HepG2 (cell line): ENCODE measurements around the gene ITGB1. TPM values are rescaled to one million over a fixed set of nuclear protein-coding genes. Genes with fewer than 3 reads are reported as not detected.

Source experiments
- ATAC-seq: fragments of 200-7000 bp; cut with Tn5 transposase; 3 replicates; pipeline ENCODE4 v1.9.1; 2020; ENCODE audit warnings: mild to moderate bottlenecking, moderate library complexity
- BruUV-seq: library from RNA; stranded (reverse); fragments of 400-500 nt; replicated peaks from 2 replicates; lab custom pipeline; 2021; lab: Mats Ljungman, UMichigan
- CTCF ChIA-PET: fragments of 300-600 bp; formaldehyde crosslinking; extraction: SDS; loops from one replicate; lab custom pipeline; 2021; ENCODE audit warnings: low total read pairs, inconsistent platforms, low intra/inter-chr PET ratio; lab: Yijun Ruan, JAX
- POLR2A ChIA-PET: fragments of 350-600 bp; sonication (Branson Sonifier 250); formaldehyde crosslinking; loops from one replicate; lab custom pipeline; 2020; ENCODE audit warnings: antibody characterized with exemption, inconsistent platforms; lab: Yijun Ruan, JAX
- DNase-seq: peaks from one replicate; pipeline ENCODE4 v3.0.0-alpha.2; 2015; ENCODE audit warnings: low spot score
- FAIRE-seq: peaks from 3 replicates; lab custom pipeline; 2011; peaks lifted over from hg19 to GRCh38; lab: Jason Lieb, UNC
- H2AFZ ChIP-seq: one replicate; pipeline ENCODE4 v1.6.1; 2011; ENCODE audit warnings: low read length, inconsistent platforms
- H3K27ac ChIP-seq: fragments of 300-600 bp; 3 replicates; pipeline ENCODE4 v1.8.0; 2011; ENCODE audit warnings: mixed run types, mild to moderate bottlenecking, mixed read lengths, low read length, inconsistent platforms; ENCODE audit not compliant: insufficient read depth; ENCODE audit errors: extremely low read length
- H3K27me3 ChIP-seq, 2 experiments: fragments of 200-600 bp in 1 of 2; 2 replicates in 1 of 2; 3 replicates in 1 of 2; pipeline versions ENCODE4 v1.6.0 to v1.8.0; 2011; ENCODE audit warnings: low read length in 2 of 2, mild to moderate bottlenecking in 2 of 2, moderate library complexity in 2 of 2, inconsistent platforms in 1 of 2; ENCODE audit not compliant: insufficient read depth in 2 of 2, control insufficient read depth in 1 of 2
- H3K36me3 ChIP-seq, 2 experiments: fragments of 200-600 bp in 1 of 2; replicated peaks in 1 of 2; 2 replicates in 1 of 2; 3 replicates in 1 of 2; pipeline versions ENCODE4 v1.5.1 to v1.8.0; 2011; ENCODE audit warnings: low read length in 2 of 2, inconsistent platforms in 1 of 2; ENCODE audit not compliant: insufficient read depth in 2 of 2, control insufficient read depth in 1 of 2
- H3K4me1 ChIP-seq: 2 replicates; pipeline ENCODE4 v1.5.1; 2012; ENCODE audit warnings: low read length, inconsistent platforms; ENCODE audit not compliant: insufficient read depth
- H3K4me2 ChIP-seq: 2 replicates; pipeline ENCODE4 v1.6.0; 2011; ENCODE audit warnings: low read depth, low read length, inconsistent platforms
- H3K4me3 ChIP-seq, 3 experiments: fragments of 200-600 bp in 1 of 3; sonication (generic), shearing (Covaris generic) in 1 of 3; replicated peaks in 1 of 3; 2 replicates each; pipeline ENCODE4 v1.5.1; 2011 to 2016; ENCODE audit warnings: low read length in 3 of 3, inconsistent platforms in 2 of 3, low read depth in 2 of 3, mild to moderate bottlenecking in 2 of 3, control low read depth in 1 of 3, mixed read lengths in 1 of 3; ENCODE audit not compliant: insufficient read depth in 1 of 3
- H3K79me2 ChIP-seq: one replicate; pipeline ENCODE4 v1.6.1; 2011; ENCODE audit warnings: low read length, inconsistent platforms; ENCODE audit not compliant: insufficient read depth
- H3K9ac ChIP-seq: 2 replicates; pipeline ENCODE4 v1.6.0; 2011; ENCODE audit warnings: mild to moderate bottlenecking, low read depth, low read length, inconsistent platforms; ENCODE audit not compliant: insufficient read depth
- H3K9me3 ChIP-seq: 2 replicates; pipeline ENCODE4 v1.5.1; 2012; ENCODE audit warnings: mild to moderate bottlenecking, low read length
- H4K20me1 ChIP-seq: 2 replicates; pipeline ENCODE4 v1.6.0; 2011; ENCODE audit warnings: inconsistent platforms, mild to moderate bottlenecking, low read length, moderate library complexity; ENCODE audit not compliant: insufficient read depth
- CAMTA2 ChIP-seq: sonication (generic); formaldehyde crosslinking; IDR thresholded peaks from 2 replicates; pipeline ENCODE4 v1.4.0; 2020; ENCODE audit warnings: mild to moderate bottlenecking, missing genetic modification reagents, borderline replicate concordance
- CBX1 ChIP-seq: IDR thresholded peaks from one replicate; pipeline ENCODE4 v1.6.1; 2016; ENCODE audit warnings: antibody characterized with exemption, low read depth
- CENPX ChIP-seq: sonication (generic); formaldehyde crosslinking; IDR thresholded peaks from 2 replicates; pipeline ENCODE4 v1.9.0; 2021; ENCODE audit warnings: mild to moderate bottlenecking, missing genetic modification reagents, moderate library complexity
- MZF1 ChIP-seq: sonication (generic); formaldehyde crosslinking; IDR thresholded peaks from 2 replicates; pipeline ENCODE4 v1.8.1; 2023; ENCODE audit warnings: mild to moderate bottlenecking, missing genetic modification reagents, borderline replicate concordance
- TCF7 ChIP-seq: sonication (generic); IDR thresholded peaks from 2 replicates; pipeline ENCODE4 v1.6.1; 2016; ENCODE audit warnings: antibody characterized with exemption, low read depth
- ZBTB46 ChIP-seq: sonication (generic); formaldehyde crosslinking; IDR thresholded peaks from 2 replicates; pipeline ENCODE4 v1.4.0; 2020; ENCODE audit warnings: mild to moderate bottlenecking, missing genetic modification reagents, borderline replicate concordance
- ZNF737 ChIP-seq: sonication (generic); formaldehyde crosslinking; IDR thresholded peaks from 2 replicates; pipeline ENCODE4 v1.5.0; 2020; ENCODE audit warnings: missing genetic modification reagents, mild to moderate bottlenecking, borderline replicate concordance
- ZSCAN20 ChIP-seq: sonication (generic); formaldehyde crosslinking; IDR thresholded peaks from 2 replicates; pipeline ENCODE4 v1.4.0; 2020; ENCODE audit warnings: missing genetic modification reagents, mild to moderate bottlenecking, borderline replicate concordance
- WGBS: methylation state at CpG from one replicate; pipeline ENCODE4 v1.1.6; 2017; ENCODE audit warnings: low lambda C conversion rate; 5-methylcytosine and 5-hydroxymethylcytosine counted together
- in situ Hi-C: cut with HindIII; loops from 2 replicates; pipeline ENCODE4 v1.10.0; 2017; ENCODE audit warnings: low pct_unique_long_range_greater_than_20kb; ENCODE audit not compliant: extremely low pct_ligation_motif_present
- intact Hi-C: fragments of 100-400 bp; cut with micrococcal nuclease; formaldehyde crosslinking; loops from one replicate; pipeline ENCODE4 v1.10.0; 2022; ENCODE audit not compliant: unreplicated experiment
- polyA plus RNA-seq, 8 experiments: library from polyadenylated mRNA; depleted of rRNA in 3 of 8; stranded (reverse) in 7 of 8; unstranded in 1 of 8; fragments of >200 nt; fragmentation: Illumina TruSeq in 4 of 8; extraction: Trizol in 4 of 8; gene quantifications; 2 replicates each; pipeline versions ENCODE4 v1.2.1 to v1.2.3, GENCODE V29; 2011 to 2016; ENCODE audit warnings: low read depth in 4 of 8, missing spikeins in 1 of 8, mixed read lengths in 1 of 8; ENCODE audit not compliant: insufficient read depth in 1 of 8
- total RNA-seq, 5 experiments: library from RNA; depleted of rRNA; stranded (reverse); fragments of >200 nt; fragmentation: Illumina TruSeq; extraction: Trizol; gene quantifications; 2 replicates each; pipeline ENCODE4 v1.2.3, GENCODE V29; 2016; ENCODE audit warnings: low read depth in 1 of 5
- TF ChIP-seq, protein P1 (sequence below): sonication (generic); formaldehyde crosslinking; IDR thresholded peaks from 2 replicates; pipeline ENCODE4 v1.4.0; 2020; ENCODE audit warnings: missing genetic modification reagents
- TF ChIP-seq, protein P2 (sequence below): sonication (generic); formaldehyde crosslinking; IDR thresholded peaks from 2 replicates; pipeline ENCODE4 v1.4.0; 2020; ENCODE audit warnings: missing genetic modification reagents, mild to moderate bottlenecking, borderline replicate concordance

Gene ITGB1
- total and polyA plus RNA-seq, 2 of the 13 experiments (the other 11 are each of a cell fraction or from before 2014, with no cell fraction given): 190 to 204 TPM

DNA sequence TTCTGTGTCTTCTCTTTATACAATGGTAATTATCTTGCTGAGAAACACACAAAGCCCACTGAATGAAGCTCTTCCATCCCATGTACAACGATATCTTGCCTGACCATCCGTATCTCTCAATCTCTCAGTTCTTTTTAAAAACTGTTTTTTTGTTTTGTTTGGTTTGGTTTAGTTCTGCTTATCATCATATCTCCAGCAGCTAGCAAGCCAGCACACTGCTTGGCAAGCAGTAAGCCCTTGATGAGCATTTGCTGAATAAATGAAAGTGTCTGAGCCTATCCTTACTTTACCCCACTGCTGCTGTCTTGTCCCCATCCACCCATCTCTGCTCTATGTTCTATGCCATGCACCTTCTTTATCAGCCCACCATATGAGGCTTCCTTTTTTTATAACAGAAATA is 34.2 kb downstream of the ITGB1 start (continued):
- TF ChIP-seq ZBTB46 (CRISPR knock-in tag) (no peak), CAMTA2 (CRISPR knock-in tag) (no peak), TCF7 (no peak), CENPX (CRISPR knock-in tag) (no peak), MZF1 (CRISPR knock-in tag) (no peak), ZNF737 (CRISPR knock-in tag) (no peak)

DNA sequence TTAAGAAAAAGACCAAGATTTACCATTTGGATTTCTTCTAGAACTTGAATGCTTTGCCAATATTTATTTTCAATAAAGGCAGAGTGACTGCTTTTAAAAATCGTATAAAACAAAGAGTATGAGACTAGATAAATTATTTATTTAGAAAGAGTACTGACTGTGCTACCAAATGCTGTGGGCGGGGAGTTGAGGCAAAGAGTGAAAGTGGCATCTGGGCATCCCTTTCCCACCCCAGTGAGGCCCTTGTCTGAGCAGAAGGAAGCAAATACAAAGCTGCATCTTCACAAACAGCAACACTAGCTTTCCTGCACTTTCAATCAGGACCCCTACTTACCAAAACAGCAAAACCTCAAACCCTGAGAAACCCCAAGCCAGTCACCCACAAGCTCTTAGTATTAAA is 34.9 kb downstream of the ITGB1 start:
- ATAC-seq: no peak
- 96% methylated on average over 2 of the region's 2 CpGs for WGBS
- H3K4me3 ChIP-seq: no peak overlapping the region

More for the DNA sequence above, 34.9 kb downstream of the ITGB1 start:
- H4K20me1 ChIP-seq: no peaks in the 10 kb centered on the region
- H3K36me3 ChIP-seq: peaks cover 23 to 87% of the 10 kb centered on the region in 2 experiments
- H3K4me1 ChIP-seq: no peaks in the 10 kb centered on the region
- in situ Hi-C loops (no loop called here), intact Hi-C loops (no loop called here)
- no peaks in the 10 kb centered on the region for H3K27me3 ChIP-seq
- no peak for DNase-seq
- FAIRE-seq: no peak
- no TSS peak for BruUV-seq
- H3K9ac ChIP-seq: no peak overlapping the region
- H3K9me3 ChIP-seq: no peaks in the 10 kb centered on the region
- no peak overlapping the region for H3K4me2 ChIP-seq
- POLR2A ChIA-PET: no interaction called here
- TF ChIP-seq, protein P1, sequence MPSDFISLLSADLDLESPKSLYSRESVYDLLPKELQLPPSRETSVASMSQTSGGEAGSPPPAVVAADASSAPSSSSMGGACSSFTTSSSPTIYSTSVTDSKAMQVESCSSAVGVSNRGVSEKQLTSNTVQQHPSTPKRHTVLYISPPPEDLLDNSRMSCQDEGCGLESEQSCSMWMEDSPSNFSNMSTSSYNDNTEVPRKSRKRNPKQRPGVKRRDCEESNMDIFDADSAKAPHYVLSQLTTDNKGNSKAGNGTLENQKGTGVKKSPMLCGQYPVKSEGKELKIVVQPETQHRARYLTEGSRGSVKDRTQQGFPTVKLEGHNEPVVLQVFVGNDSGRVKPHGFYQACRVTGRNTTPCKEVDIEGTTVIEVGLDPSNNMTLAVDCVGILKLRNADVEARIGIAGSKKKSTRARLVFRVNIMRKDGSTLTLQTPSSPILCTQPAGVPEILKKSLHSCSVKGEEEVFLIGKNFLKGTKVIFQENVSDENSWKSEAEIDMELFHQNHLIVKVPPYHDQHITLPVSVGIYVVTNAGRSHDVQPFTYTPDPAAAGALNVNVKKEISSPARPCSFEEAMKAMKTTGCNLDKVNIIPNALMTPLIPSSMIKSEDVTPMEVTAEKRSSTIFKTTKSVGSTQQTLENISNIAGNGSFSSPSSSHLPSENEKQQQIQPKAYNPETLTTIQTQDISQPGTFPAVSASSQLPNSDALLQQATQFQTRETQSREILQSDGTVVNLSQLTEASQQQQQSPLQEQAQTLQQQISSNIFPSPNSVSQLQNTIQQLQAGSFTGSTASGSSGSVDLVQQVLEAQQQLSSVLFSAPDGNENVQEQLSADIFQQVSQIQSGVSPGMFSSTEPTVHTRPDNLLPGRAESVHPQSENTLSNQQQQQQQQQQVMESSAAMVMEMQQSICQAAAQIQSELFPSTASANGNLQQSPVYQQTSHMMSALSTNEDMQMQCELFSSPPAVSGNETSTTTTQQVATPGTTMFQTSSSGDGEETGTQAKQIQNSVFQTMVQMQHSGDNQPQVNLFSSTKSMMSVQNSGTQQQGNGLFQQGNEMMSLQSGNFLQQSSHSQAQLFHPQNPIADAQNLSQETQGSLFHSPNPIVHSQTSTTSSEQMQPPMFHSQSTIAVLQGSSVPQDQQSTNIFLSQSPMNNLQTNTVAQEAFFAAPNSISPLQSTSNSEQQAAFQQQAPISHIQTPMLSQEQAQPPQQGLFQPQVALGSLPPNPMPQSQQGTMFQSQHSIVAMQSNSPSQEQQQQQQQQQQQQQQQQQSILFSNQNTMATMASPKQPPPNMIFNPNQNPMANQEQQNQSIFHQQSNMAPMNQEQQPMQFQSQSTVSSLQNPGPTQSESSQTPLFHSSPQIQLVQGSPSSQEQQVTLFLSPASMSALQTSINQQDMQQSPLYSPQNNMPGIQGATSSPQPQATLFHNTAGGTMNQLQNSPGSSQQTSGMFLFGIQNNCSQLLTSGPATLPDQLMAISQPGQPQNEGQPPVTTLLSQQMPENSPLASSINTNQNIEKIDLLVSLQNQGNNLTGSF (CRISPR knock-in tag): no peak
- TF ChIP-seq, protein P2, sequence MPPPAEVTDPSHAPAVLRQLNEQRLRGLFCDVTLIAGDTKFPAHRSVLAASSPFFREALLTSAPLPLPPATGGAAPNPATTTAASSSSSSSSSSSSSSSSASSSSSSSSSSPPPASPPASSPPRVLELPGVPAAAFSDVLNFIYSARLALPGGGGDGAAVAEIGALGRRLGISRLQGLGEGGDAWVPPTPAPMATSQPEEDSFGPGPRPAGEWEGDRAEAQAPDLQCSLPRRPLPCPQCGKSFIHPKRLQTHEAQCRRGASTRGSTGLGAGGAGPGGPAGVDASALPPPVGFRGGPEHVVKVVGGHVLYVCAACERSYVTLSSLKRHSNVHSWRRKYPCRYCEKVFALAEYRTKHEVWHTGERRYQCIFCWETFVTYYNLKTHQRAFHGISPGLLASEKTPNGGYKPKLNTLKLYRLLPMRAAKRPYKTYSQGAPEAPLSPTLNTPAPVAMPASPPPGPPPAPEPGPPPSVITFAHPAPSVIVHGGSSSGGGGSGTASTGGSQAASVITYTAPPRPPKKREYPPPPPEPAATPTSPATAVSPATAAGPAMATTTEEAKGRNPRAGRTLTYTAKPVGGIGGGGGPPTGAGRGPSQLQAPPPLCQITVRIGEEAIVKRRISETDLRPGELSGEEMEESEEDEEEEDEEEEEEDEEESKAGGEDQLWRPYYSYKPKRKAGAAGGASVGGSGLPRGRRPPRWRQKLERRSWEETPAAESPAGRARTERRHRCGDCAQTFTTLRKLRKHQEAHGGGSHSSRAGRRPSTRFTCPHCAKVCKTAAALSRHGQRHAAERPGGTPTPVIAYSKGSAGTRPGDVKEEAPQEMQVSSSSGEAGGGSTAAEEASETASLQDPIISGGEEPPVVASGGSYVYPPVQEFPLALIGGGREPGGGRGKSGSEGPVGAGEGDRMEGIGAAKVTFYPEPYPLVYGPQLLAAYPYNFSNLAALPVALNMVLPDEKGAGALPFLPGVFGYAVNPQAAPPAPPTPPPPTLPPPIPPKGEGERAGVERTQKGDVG: no peak
- no peak for TF ChIP-seq ZSCAN20
- TF ChIP-seq CBX1: no peak
- CTCF ChIA-PET: no interaction called here
- H3K27ac ChIP-seq: no peak overlapping the region
- no peaks in the 10 kb centered on the region for H3K79me2 ChIP-seq
- no peak overlapping the region for H2AFZ ChIP-seq
